Measurements from ENCODE around the gene LACRT. TPM values are rescaled to one million over a fixed set of nuclear protein-coding genes. Genes with fewer than 3 reads are reported as not detected.

The LACRT gene
- total RNA-seq, 1 donor from 2014 or later, result not detected

DNA sequence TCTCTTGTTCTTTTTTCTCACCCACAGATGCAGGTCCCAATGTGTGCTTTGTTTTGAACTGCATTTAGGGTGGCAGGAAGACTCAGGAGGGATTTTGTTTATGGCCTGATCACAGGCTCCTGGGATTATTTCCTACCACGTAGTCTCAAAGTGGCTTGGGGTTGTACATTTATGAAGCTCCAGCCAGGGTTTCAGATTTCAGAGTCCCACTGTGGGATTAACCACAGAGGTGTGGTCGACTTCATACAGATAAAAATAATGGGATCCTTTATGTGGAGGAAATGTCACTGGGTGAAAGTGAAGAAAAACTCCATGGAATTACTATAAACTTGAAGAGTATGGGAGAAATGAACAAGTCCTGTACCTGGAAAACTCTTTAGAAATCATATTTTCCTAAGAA, 32.0 kb downstream of the LACRT start:
- no peak for DNase-seq (ENCODE audit: low spot score)

DNA sequence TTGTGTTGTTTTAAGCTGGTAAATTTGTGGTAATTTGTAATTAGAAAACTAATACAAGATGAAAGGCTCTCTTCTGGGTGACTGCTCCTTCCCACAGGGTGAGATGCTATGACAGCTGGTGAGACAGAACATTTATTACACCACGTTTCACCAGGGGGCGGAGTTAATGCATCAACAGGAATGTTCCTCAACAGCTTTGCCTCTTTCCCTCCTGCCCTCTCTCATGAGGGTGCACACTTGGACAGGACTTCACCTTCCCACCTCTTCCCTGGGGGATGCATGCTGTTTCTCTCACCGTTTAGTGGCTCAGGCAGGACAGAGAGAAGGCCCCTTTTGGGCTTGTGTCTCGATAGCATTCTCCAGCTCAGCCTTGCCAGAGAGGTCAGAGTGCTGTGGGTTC, 32.9 kb downstream of the LACRT start:
- no peak for DNase-seq (ENCODE audit: low spot score)

DNA sequence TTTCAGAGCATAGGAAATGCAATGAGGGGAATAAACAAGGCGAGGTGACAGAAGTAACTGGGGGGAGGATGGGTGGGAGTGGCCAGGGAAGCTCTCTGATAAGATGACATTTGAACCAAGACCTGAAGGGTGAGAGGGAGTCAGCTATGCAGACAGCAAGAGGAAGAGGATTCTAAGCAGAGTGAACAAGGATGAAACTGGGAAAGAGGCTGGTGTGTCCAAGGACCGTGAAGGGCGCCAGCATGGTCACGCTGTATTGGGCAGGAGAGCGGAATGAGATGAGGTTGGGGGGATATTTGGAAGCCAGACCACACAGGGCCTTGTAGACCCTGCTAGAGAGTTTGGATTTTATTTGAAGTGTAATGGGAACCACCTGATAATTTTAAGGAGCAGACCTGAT, 35.7 kb downstream of the LACRT start:
- DNase-seq (ENCODE audit: low spot score), result no peak

DNA sequence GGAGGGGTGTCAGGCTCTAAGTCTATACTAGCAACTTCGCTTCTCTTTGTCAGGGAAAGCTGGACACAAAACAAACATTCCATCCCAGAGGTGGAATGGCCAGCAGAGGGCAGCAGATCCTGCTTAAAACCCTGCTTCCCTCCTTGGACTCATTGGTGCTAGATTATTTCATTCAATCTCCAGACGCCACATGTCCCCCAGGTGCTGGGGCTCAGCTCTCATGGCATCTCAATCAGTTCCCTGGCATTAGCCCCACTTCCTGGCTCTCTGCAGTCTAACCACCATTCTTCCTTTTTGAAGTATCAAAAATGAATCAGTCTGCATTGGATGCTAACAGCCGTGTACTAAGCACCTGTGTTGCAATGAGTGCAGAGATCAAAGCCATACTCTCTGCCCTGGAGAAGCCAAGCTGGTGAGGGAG, 38.2 kb downstream of the LACRT start:
- peak; percentile 67 for DNase-seq (ENCODE audit: low spot score)

DNA sequence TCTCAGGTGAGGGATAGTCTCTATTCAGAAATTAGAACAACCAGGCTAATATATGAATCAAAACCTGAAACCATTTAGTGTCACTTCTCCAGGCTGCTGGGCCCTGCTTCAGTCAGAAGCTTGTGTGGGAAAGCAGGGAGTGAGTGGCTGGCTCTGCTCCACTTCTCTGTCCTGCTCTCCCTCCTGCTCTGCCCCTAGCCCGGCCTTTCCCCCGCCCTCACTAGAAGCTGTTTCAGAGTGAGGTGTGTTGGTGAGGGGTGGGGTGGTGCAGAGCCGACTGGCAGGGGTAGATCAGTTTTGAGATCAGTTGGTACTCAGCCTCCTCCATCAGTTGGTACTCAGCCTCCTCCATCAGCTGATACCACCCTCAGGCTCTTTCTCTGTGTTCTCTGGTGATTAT, 39.2 kb downstream of the LACRT start:
- DNase-seq (ENCODE audit: low spot score), result no peak

DNA sequence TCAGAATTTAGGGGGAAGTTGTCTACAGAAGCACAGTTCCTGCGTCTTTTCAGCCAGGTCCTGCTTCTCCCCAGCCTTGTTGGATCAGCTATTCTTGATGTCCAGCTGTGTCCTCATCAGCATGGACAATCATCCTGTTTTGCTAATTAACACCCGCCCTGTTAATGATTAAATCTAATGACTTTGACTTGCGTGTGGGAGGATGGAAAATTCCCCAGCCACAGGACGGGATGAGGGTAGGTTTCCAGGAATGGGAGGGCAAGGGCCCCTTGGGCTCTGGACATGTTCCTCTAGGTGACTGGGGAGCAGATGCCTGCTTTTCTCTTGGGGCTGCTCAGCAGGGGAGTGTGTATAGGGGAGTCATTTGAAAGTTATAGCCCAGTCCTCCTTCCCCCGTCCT, 41.0 kb downstream of the LACRT start:
- DNase-seq (ENCODE audit: low spot score), result no peak

DNA sequence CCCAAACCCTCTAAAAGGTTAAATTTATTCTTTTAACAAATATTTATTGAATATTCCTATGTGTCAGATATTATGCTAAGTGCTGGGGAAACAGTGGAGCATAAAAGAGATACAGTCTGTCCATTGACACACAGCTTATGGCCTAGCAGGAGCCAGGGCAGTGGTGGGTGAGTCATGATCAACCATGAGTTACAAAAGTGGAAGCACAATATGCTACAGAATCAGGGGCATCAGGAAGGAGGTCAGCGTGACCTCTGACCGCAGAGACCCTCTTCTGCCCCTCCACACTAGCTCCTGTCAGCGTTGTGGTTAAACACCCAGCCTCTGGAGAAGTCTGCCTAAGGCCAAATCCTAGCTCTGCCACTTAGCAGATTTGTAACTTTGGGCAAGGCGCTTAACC, 41.6 kb downstream of the LACRT start:
- DNase-seq (ENCODE audit: low spot score), result no peak

DNA sequence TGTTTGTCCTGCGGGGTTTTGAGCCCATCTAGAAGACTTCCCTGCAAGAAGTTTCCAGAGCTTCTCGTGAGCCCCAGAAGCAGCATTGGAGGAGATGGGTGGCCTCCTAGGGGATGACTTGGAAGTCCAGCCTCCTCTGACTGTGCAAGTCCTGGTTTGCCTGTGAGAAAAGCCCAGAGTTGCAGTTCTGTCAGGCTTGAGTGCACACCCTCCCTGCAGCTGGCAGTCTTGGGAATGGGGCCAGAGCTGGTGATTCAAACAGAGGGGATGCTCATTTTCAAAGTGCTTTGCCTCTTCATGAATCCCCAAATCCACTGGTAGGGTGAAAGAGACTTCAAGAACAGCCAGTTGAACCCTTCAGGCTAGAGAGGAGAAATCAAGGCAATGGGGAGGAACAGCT, 42.4 kb downstream of the LACRT start:
- peak; percentile 74 for DNase-seq (ENCODE audit: low spot score)

DNA sequence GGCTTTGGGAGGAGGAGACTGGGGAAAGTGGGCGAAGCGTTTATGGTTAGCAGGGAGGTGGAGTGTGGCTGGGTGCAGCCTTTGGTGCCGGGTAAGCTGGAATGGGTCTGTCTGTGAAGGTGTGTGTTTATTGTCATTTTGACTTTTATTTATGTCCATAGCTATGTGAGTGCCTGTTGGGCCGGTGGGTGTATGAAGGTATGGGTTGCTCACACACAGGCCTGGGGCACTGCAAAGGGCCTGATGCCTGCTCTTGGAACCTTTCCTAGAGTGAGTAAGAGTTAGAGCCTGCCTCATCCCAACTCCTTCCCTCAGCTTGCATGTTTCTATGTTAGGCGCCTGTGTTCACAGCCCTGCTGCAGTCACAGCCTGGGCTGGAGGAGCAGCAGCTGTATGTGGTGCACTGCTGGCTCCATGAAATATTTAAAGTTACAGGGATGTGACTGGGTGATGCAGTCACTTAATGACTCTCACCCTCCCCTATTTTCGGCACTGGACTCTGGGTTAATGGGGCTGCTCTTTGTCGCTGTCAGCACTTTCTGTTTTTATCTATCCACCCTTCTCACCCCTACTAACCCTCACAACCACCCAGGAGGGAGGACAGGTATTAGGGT, 43.6 kb downstream of the LACRT start:
- DNase-seq (ENCODE audit: low spot score), result peak; percentile 82

DNA sequence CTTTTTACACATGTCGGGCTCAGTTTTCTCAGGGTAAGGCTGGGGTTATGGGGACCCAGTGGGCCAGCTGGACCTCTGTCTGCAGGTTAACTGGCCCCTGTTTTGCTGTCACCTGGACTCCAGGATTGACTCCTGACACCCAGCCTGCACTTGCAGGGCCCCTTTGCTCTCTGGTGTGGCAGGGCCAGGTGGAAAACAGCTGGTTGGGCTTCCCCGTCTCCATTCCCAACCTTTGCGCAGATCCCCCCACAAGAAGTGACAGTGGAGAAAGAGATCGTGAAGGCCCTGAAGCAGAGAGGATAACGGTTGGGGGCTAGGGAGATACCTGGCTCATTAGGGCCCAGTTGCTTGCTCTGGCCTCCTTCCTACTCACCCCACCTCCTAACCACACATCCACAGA, 44.7 kb downstream of the LACRT start:
- DNase-seq (ENCODE audit: low spot score), result no peak

DNA sequence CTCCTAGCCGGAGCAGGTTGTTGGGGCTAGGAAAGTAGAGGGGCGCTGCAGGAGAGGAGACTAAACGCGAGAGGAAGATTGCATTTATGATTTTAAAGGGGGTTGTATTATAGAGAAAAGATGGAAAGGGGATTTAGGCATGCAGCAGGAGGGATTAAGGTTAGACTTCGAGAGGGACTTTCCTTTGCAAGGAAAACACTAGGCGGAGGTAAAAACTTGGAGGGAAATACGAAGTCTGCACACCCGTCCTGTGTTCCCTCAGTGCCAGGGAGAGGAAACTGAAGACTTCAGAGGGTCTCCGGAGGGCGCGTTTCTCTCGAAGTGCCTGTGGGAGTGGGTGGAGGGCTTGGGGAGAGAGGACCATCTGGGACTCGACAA, 45.8 kb downstream of the LACRT start:
- DNase-seq (ENCODE audit: low spot score), result no peak

DNA sequence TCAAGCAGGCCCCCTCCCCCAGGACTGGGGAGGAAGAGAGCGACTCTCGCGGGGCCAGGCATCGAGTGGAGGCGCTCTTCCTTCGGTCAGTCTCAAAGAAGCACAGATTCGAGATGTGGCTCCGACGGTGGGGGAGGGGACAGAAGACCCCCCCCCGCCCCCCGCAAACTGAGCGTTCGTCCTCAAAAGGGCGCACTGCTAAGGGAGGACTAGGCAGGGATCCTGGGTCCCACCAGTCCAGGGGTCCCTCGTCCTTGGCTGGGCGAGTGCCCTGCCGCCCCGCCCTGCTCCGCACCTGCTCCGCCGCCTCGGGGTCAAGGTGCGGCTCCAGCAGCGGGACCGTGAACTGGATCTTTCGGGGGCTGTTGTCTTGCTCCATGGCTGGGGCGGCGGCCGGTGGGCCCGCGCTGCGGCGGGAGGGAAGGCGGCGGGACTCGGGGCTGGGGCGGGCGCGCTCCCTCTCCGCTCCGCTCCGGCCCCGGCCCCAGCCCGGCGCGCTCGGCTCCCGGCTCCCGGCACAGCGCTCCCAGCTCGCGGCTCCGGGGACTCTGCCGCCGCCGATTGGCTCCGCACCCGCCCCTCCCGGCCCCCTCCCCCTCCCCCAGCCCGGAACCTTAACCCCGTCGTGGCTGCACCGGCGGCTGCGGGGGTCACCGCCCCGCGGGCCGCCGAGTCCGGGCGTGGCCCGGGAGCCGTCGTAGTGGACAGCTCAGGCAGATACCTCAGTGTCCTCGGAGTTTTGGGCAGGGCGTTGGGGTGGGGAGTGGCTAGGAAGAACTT, 46.4 kb downstream of the LACRT start, which contains the start of gene PPP1R1A:
Gene PPP1R1A (minus strand): TSS at position 550 of the 780 bp plus-strand sequence. CDS start 171 bp downstream, at position 379.
- no peak for DNase-seq (ENCODE audit: low spot score)

DNA sequence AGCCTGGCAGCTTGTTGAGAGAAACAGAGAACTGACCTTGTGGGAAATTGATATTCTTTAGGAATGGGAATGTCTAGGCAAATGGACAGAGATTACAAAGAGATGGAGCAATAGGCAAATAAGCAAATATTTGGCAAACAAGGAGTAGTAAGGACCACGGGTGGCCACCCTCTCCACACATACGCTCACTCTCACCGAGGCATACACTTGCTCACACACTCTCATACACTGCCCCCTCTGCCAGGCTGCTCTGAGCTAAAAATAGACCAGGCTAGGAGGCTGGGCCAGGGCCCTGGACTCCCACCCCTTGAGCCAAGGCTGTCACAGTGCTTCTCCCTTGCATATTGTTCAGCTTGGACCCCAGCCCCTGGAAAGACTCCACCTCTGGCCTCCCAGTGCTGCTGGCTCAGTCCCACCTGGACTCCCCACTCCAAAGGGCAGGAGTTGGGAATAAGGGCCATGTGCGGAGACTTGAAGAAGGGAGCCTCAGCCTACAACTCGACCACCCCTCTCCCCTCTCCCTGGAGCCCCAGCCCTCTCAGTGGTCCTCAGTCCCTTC, 47.3 kb downstream of the LACRT start:
- peak; percentile 19 for DNase-seq (ENCODE audit: low spot score)

DNA sequence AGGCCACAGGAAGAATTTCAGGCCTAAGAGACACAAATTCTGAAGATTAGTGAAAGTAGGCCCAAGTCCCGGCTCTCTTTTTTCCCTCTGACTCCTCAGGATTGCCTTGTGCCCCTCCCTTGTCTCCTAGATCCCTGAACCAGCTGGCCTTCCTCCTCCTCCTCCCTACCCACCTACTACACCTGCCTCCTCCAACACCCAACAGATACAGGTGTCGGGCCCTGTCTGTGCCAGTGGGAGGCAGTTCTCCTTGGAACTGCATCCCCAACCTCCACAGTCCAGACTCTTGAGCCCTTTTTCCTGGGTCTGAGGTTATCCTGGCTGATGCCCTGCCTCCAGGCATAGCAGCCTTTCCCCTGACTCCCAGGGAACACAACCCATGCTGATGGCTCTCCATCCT, 48.1 kb downstream of the LACRT start:
- DNase-seq (ENCODE audit: low spot score), result no peak

DNA sequence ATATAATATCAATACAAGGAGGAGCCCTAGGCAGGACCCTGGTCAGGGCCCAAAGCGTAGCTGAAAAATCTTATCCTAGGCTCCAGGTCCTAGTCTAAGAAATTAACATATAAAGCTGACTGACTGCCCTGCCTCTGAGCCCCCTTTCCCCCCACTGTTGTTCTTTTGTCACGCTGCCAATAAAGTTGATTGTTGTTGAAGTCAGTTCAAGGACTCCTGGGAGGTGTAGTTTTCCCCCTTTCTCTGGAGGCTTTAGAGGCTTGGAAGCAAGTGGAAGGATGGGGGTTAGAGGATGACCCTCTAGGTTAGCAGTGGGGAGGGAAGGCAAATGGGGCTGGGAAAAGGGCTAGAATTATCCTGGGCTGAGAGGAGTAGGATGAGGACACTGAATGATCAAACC, 49.5 kb downstream of the LACRT start:
- no peak for DNase-seq (ENCODE audit: low spot score)

DNA sequence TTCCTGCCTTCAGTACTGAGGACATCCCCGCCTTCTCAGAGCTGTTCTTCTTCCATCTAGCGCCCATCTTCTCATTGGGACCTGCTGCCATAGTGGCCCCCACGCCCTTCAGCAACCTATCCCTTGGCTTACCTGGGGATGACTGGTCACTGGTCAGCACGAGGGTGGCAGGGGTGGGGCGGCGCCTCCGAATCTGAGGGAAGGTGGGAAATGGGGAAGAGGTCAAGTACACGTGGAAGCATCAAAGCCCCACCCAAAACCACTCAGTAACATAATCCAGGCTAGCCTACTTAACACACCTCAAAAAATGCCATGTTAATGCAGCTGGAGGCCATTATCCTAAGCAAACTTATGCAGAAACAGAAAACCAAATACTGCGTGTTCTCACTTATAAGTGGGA, 50.6 kb downstream of the LACRT start:
- no peak for DNase-seq (ENCODE audit: low spot score)

DNA sequence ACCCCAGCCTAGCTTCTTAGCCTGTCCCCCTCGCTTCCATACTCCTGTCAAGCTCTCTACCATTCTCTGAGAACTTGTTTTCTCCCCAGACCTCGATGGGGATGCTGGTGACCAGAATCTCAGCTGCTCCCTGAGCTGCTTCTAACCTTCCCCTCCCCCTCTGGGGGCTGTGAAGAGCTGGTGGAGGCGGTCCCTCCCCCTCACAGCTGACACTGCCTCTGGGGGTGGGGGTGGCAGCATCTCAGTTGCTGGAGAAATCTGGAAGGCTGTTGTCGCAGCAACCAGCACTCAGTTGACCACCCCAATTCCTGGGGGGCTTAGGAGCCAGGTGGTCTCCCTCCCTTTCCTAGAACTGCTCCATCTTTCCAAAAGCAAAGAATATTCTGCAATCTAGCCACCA, 51.0 kb downstream of the LACRT start:
- DNase-seq (ENCODE audit: low spot score), result no peak

DNA sequence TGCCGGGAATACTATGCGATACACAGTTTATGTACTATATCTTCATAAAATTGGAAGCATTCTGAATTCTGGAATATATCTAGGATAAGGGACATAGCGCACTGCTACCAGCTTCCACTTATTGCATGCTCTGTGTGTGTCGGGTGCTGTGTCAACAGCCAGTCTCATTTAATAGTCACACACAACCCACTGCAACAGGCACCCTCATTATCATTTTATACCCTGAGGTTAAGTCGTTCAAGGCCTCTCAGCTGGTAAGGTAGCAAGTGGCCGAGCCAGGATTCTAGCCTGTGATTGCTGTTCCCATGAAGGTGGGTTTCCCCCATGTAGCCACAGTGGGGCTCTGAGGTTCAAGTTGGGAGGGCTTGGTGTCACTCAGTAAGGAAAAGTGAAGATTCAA, 53.3 kb downstream of the LACRT start:
- DNase-seq (ENCODE audit: low spot score), result no peak

Other genes starting within 250 kb of the LACRT start
- 251 TPM for gene ITGA5, start 215.6 kb downstream of the LACRT start, total RNA-seq (ENCODE audit: insufficient read depth, low replicate concordance)
- gene GTSF1, start 161.3 kb downstream of the LACRT start, total RNA-seq (ENCODE audit: insufficient read depth, low replicate concordance), result 6.5 TPM
- gene NCKAP1L, start 137.1 kb downstream of the LACRT start, total RNA-seq (ENCODE audit: insufficient read depth, low replicate concordance), result 59.7 TPM
- gene PDE1B, start 85.3 kb downstream of the LACRT start, total RNA-seq (ENCODE audit: insufficient read depth, low replicate concordance), result 1.9 TPM
- 2.9 TPM for gene PPP1R1A, start 46.2 kb downstream of the LACRT start, total RNA-seq (ENCODE audit: insufficient read depth, low replicate concordance)
- gene DCD, start 13.5 kb upstream of the LACRT start, total RNA-seq (ENCODE audit: insufficient read depth, low replicate concordance), result not detected
- gene MUCL1, start 219.6 kb upstream of the LACRT start, total RNA-seq (ENCODE audit: insufficient read depth, low replicate concordance), result not detected

Data from umbilical cord (tissue), 2 donors.